Upper lobe of left lung (tissue), 6 donors: ENCODE data around the gene TRIM13. TPM values are rescaled to one million over a fixed set of nuclear protein-coding genes. Genes with fewer than 3 reads are reported as not detected.

Experiments
- ATAC-seq, 2 donors: fragments of 200-7000 bp; cut with Tn5 transposase; one replicate each; pipeline ENCODE4 v1.9.1; 2022; ENCODE audit warnings: mild to moderate bottlenecking in 2 of 2, moderate library complexity in 2 of 2; ENCODE audit not compliant: low FRiP score in 2 of 2
- DNase-seq, 2 donors: peaks; one replicate each; pipeline ENCODE4 v3.0.0-alpha.2; 2019 to 2020
- H3K27ac ChIP-seq, 4 donors: fragments of 200-600 bp; sonication (generic); one replicate each; pipeline ENCODE4 v1.5.1; 2016 to 2019
- H3K27me3 ChIP-seq, 4 donors: fragments of 200-600 bp; sonication (generic); one replicate each; pipeline ENCODE4 v1.5.1; 2017 to 2019
- H3K36me3 ChIP-seq, 4 donors: fragments of 200-600 bp; sonication (generic); one replicate each; pipeline ENCODE4 v1.5.1; 2016 to 2019
- H3K4me1 ChIP-seq, 4 donors: fragments of 200-600 bp; sonication (generic); one replicate each; pipeline ENCODE4 v1.5.1; 2018 to 2019
- H3K4me3 ChIP-seq, 4 donors: fragments of 200-600 bp; sonication (generic); one replicate each; pipeline ENCODE4 v1.5.1; 2017 to 2019; ENCODE audit warnings: mild to moderate bottlenecking in 2 of 4, moderate library complexity in 1 of 4
- H3K9me3 ChIP-seq, 4 donors: fragments of 200-600 bp; sonication (generic); one replicate each; pipeline ENCODE4 v1.5.1; 2018 to 2019
- EP300 ChIP-seq, 4 donors: sonication (generic); formaldehyde crosslinking; IDR thresholded peaks; one replicate each; pipeline ENCODE4 v1.5.1; 2017; ENCODE audit warnings: antibody characterized with exemption in 4 of 4, control low read depth in 2 of 4
- POLR2A ChIP-seq, 4 donors: fragments of 450-650 bp; IDR thresholded peaks; one replicate each; pipeline ENCODE4 v1.5.1; 2016 to 2017; ENCODE audit warnings: antibody characterized with exemption in 4 of 4, mild to moderate bottlenecking in 2 of 4
- POLR2AphosphoS5 ChIP-seq, 2 donors: sonication (generic); formaldehyde crosslinking; IDR thresholded peaks; one replicate each; pipeline ENCODE4 v1.5.1; 2017; ENCODE audit warnings: antibody characterized with exemption in 2 of 2
- WGBS, 2 donors: methylation state at CpG; one replicate each; pipeline ENCODE4 v1.1.5; 2017 to 2018; 5-methylcytosine and 5-hydroxymethylcytosine counted together
- total RNA-seq, 6 donors: library from RNA; depleted of rRNA in 4 of 6; stranded (reverse); fragments of >200 nt in 4 of 6; gene quantifications; one replicate each; pipeline versions ENCODE4 v1.1.0 to v1.2.1, GENCODE V29; 2016 to 2021
- TF ChIP-seq, protein P1 (sequence below), 6 experiments: fragments of 450-650 bp in 4 of 6; fragments of 200-600 bp in 2 of 6; sonication (generic) in 2 of 6; IDR thresholded peaks; one replicate each; pipeline ENCODE4 v1.5.1; 2016 to 2019; ENCODE audit warnings: antibody characterized with exemption in 6 of 6
- donor health status: DM: no; HTN: no; CAD: no; lungs with moderate emphysema.
- donor health status: DM: no; HTN: yes; CAD: no; lungs with severe emphysema.

TRIM13 gene
- total RNA-seq, 6 donors from 2014 or later, result 7.7 to 36.4 (median 26.3) TPM

DNA sequence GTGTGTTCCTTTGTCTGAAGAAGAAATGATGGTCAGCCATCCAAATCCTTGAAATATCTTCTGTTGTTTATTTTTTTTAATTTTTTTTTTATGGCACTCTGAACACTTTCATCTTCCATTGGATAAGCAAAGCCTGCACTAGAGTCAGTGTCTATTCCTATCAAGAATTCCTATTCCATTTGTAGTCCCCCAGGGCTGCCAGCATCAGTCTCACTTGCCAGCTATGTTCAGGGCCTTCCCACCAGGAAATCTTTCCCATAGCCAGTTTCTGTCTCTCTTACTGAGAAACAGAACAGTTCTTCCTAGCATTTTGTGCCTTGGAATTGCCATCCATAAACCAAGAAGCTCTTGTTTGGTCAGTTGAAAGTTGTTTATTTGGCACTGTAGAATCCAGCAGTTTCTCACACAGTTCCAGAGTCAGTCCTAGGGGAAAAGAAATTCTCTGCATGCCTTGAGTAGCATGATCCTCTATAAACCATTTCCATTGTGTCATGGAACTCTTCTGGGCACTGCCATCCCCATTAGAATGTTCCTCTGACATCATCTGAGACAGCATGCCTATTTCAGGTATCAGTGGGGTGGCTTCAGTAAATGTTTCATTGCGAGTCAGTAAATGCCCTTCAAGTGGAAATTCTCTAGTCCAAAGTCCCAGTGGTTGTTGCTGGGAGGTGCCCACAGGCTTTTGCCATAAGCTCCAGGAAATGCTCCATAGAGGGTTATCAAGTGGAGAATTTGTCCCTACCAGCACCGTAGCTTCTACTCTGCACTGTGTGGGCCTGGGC is 42.0 kb upstream of the TRIM13 start:
- DNase-seq (no peak), ATAC-seq (no peak)
- 66 to 84% methylated on average over 2 of the region's 2 CpGs for WGBS, 2 donors
- Histone ChIP-seq H3K4me1 (no peaks in the 10 kb centered on the region), H3K27me3 (no peaks in the 10 kb centered on the region), H3K36me3 (no peaks in the 10 kb centered on the region), H3K9me3 (no peaks in the 10 kb centered on the region), H3K4me3 (no peak overlapping the region), H3K27ac (no peak overlapping the region)
- TF ChIP-seq POLR2AphosphoS5 (IDR thresholded peaks at IDR 0.05) (no peak), EP300 (IDR thresholded peaks at IDR 0.05) (no peak), POLR2A (IDR thresholded peaks at IDR 0.05) (no peak)
- TF ChIP-seq, protein P1, sequence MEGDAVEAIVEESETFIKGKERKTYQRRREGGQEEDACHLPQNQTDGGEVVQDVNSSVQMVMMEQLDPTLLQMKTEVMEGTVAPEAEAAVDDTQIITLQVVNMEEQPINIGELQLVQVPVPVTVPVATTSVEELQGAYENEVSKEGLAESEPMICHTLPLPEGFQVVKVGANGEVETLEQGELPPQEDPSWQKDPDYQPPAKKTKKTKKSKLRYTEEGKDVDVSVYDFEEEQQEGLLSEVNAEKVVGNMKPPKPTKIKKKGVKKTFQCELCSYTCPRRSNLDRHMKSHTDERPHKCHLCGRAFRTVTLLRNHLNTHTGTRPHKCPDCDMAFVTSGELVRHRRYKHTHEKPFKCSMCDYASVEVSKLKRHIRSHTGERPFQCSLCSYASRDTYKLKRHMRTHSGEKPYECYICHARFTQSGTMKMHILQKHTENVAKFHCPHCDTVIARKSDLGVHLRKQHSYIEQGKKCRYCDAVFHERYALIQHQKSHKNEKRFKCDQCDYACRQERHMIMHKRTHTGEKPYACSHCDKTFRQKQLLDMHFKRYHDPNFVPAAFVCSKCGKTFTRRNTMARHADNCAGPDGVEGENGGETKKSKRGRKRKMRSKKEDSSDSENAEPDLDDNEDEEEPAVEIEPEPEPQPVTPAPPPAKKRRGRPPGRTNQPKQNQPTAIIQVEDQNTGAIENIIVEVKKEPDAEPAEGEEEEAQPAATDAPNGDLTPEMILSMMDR (IDR thresholded peaks at IDR 0.05), result no peak

DNA sequence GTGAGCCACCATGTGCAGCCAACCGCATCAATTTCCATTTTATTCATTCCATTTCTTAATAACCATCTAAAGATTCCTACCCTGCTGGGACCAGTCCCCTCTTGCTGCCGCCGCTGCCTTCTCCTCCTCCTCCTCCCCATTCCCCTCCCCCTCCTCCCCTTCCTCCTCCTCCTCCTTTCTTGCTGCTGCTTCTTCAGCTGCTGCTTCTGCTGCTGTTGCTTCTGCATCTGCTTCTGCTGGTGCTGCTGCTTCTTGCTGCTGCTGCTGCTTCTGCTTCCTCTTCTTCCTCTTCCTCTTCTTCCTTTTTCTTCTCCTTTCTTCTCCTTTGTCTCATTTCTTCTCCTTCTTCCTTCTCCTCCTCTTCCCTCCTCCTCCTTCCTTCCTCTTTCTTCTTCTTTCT is 40.7 kb upstream of the TRIM13 start:
- WGBS, 2 donors, result 80 to 87% methylated on average over 3 of the region's 3 CpGs
- Histone ChIP-seq H3K4me3 (no peak overlapping the region), H3K36me3 (no peaks in the 10 kb centered on the region), H3K27me3 (no peaks in the 10 kb centered on the region), H3K4me1 (no peaks in the 10 kb centered on the region), H3K27ac (no peak overlapping the region), H3K9me3 (no peaks in the 10 kb centered on the region)
- TF ChIP-seq, protein P1 (IDR thresholded peaks at IDR 0.05), result no peak
- TF ChIP-seq EP300 (IDR thresholded peaks at IDR 0.05) (no peak), POLR2AphosphoS5 (IDR thresholded peaks at IDR 0.05) (no peak), POLR2A (IDR thresholded peaks at IDR 0.05) (no peak)
- no peak for DNase-seq
- ATAC-seq, result no peak

DNA sequence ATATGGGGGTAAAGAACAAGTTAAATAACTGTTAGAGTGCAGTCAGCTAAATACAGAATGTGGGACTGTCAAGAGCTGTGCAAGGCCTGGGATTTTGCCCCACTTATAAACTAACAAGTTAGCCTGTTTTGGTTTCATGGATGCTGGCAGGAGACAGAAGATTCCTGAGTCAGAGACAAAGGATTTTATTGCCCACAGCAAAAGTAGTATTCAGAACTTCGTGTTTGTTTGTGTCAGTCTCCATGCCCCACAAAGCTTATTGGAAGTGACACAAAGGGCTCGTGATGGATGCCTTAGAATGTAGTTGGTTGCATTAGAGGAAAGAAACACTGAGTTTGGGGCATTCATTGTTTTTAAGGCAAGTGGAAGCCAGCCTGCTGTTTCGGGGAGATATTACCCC is 38.5 kb upstream of the TRIM13 start:
- H3K27me3 ChIP-seq, result no peaks in the 10 kb centered on the region
- 87 to 94% methylated on average over 3 of the region's 3 CpGs for WGBS, 2 donors
- H3K4me1 ChIP-seq, result no peaks in the 10 kb centered on the region
- no peak overlapping the region for H3K27ac ChIP-seq
- no peak overlapping the region for H3K4me3 ChIP-seq
- TF ChIP-seq, protein P1 (IDR thresholded peaks at IDR 0.05), result no peak
- TF ChIP-seq EP300 (IDR thresholded peaks at IDR 0.05) (no peak), POLR2AphosphoS5 (IDR thresholded peaks at IDR 0.05) (no peak), POLR2A (IDR thresholded peaks at IDR 0.05) (no peak)
- H3K36me3 ChIP-seq, result no peaks in the 10 kb centered on the region
- DNase-seq, result no peak
- no peak for ATAC-seq
- no peaks in the 10 kb centered on the region for H3K9me3 ChIP-seq

DNA sequence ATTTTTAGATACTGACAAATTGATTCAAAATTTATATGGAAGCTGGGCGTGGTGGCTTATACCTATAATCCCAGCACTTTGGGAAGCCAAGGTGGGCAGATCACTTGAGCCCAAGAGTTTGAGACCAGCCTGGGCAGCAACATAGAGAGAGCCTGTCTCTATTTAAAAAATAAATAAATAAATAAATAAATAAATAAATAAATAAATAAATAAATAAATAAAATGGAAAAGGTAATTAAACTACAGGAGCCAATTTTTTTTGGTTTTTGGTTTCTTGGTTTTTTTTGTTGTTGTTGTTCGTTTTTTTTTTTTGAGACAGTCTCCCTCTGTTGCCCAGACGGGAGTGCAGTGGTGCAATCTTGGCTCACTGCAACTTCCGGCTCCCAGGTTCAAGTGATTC is 29.4 kb upstream of the TRIM13 start:
- no peaks in the 10 kb centered on the region for H3K9me3 ChIP-seq
- H3K4me3 ChIP-seq, result no peak overlapping the region
- no peak overlapping the region for H3K27ac ChIP-seq
- no peaks in the 10 kb centered on the region for H3K36me3 ChIP-seq
- TF ChIP-seq EP300 (IDR thresholded peaks at IDR 0.05) (no peak), POLR2A (IDR thresholded peaks at IDR 0.05) (no peak), POLR2AphosphoS5 (IDR thresholded peaks at IDR 0.05) (no peak)
- TF ChIP-seq, protein P1 (IDR thresholded peaks at IDR 0.05), result no peak
- H3K4me1 ChIP-seq, result no peaks in the 10 kb centered on the region
- ATAC-seq (no peak), DNase-seq (no peak)
- WGBS, 2 donors, result 98% methylated on average over 4 of the region's 4 CpGs
- H3K27me3 ChIP-seq, result no peaks in the 10 kb centered on the region

DNA sequence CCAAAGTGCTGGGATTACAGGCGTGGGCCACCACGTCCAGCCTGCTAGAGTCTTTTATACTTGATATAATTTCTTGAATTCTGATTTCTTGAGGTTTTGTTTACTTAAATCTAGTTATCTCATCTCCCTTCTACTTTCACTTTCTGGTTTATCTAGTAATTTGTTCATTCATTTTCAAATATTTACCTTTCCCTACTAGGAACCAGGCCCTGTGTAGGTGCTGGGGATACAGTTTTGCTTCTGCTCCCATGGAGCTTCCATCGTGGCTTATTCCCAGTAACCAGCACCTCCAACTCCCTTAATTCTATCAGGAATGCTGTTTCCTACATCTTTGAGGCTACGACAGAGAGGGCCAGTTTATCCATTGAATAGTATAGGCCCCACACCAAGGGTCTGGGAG is 24.1 kb upstream of the TRIM13 start:
- H3K9me3 ChIP-seq, result no peaks in the 10 kb centered on the region
- no peaks in the 10 kb centered on the region for H3K27me3 ChIP-seq
- DNase-seq, result peak in 1 of 2 donors; percentile 3
- no peak overlapping the region for H3K27ac ChIP-seq
- H3K4me3 ChIP-seq, result no peak overlapping the region
- peaks cover 0 to 5% (median 0%) of the 10 kb centered on the region in 4 donors for H3K36me3 ChIP-seq
- peaks cover 0 to 2% (median 0%) of the 10 kb centered on the region in 4 donors for H3K4me1 ChIP-seq
- TF ChIP-seq EP300 (IDR thresholded peaks at IDR 0.05), result no peak
- no peak for ATAC-seq
- 71 to 82% methylated on average over 4 of the region's 4 CpGs for WGBS, 2 donors
